Measurements from ENCODE around the gene TEKT5. TPM values are rescaled to one million over a fixed set of nuclear protein-coding genes. Genes with fewer than 3 reads are reported as not detected.

TEKT5 gene
- polyA plus RNA-seq, 3 donors, result 0.16 TPM; not detected in 2

GRCh38 chr16:10683170-10683569, 11.6 kb downstream of the TEKT5 start:
- H4K20me1 ChIP-seq (ENCODE audit: insufficient read depth, low read length), result no peaks in the 10 kb centered on the region
- no peaks in the 10 kb centered on the region for H3K4me1 ChIP-seq (ENCODE audit: control insufficient read depth in 1 of 2, insufficient read depth in 2 of 2, low read length in 2 of 2)
- H3K4me2 ChIP-seq (replicated peaks; ENCODE audit: extremely low read depth, low read length, poor library complexity, severe bottlenecking), result no peak overlapping the region
- Mint-ChIP-seq H3K4me1 (no peaks in the 10 kb centered on the region), H3K4me3 (no peak overlapping the region), H3K27ac (no peak overlapping the region), H3K36me3 (no peaks in the 10 kb centered on the region), H3K9me3 (peaks cover 0 to 1% (median 0%) of the 10 kb centered on the region in 7 donors), H3K27me3 (ENCODE audit: low read depth in 3 of 3) (peaks cover 0 to 13% (median 4%) of the 10 kb centered on the region in 3 donors)
- no peak overlapping the region for H3K9ac ChIP-seq (ENCODE audit: insufficient read depth, low read length, poor library complexity, severe bottlenecking)
- H3K27ac ChIP-seq (ENCODE audit: low read depth in 1 of 2, low read length in 2 of 2), result no peak overlapping the region
- no peak for DNase-seq
- no peak overlapping the region for H3K4me3 ChIP-seq (replicated peaks in 1 of 3; ENCODE audit: low read depth in 2 of 3, low read length in 3 of 3)
- intact Hi-C loops (cut with micrococcal nuclease), result no loop called here
- 72% methylated on average over 4 of the region's 8 CpGs for WGBS (ENCODE audit: insufficient coverage)
- H3K9me3 ChIP-seq (replicated peaks in 1 of 2; ENCODE audit: control insufficient read depth in 1 of 2, insufficient read depth in 1 of 2, low read length in 2 of 2), result no peaks in the 10 kb centered on the region
- no peaks in the 10 kb centered on the region for H3K27me3 ChIP-seq (ENCODE audit: control insufficient read depth in 2 of 2, insufficient read depth in 2 of 2, low read length in 2 of 2)
- TF ChIP-seq CTCF (IDR thresholded peaks at IDR 0.05), result no peak
- no peaks in the 10 kb centered on the region for H3K36me3 ChIP-seq (replicated peaks in 1 of 2; ENCODE audit: control insufficient read depth in 1 of 2, insufficient read depth in 2 of 2, low read length in 2 of 2)
- no peaks in the 10 kb centered on the region for H3K79me2 ChIP-seq (ENCODE audit: insufficient read depth, low read length)
- H2AFZ ChIP-seq (ENCODE audit: insufficient read depth, low read depth, low read length, poor library complexity, severe bottlenecking), result no peak overlapping the region

- intact Hi-C loops (cut with micrococcal nuclease), result no loop called here
- Mint-ChIP-seq H3K4me3 (no peak overlapping the region), H3K9me3 (peaks cover 0 to 1% (median 0%) of the 10 kb centered on the region in 7 donors), H3K36me3 (no peaks in the 10 kb centered on the region), H3K4me1 (no peaks in the 10 kb centered on the region), H3K27ac (no peak overlapping the region), H3K27me3 (ENCODE audit: low read depth in 3 of 3) (peaks cover 0 to 13% (median 6%) of the 10 kb centered on the region in 3 donors)
- no peaks in the 10 kb centered on the region for H3K36me3 ChIP-seq (replicated peaks in 1 of 2; ENCODE audit: control insufficient read depth in 1 of 2, insufficient read depth in 2 of 2, low read length in 2 of 2)
- H4K20me1 ChIP-seq (ENCODE audit: insufficient read depth, low read length), result no peaks in the 10 kb centered on the region
- no peak for TF ChIP-seq CTCF (IDR thresholded peaks at IDR 0.05)
- no peaks in the 10 kb centered on the region for H3K4me1 ChIP-seq (ENCODE audit: control insufficient read depth in 1 of 2, insufficient read depth in 2 of 2, low read length in 2 of 2)
- no peak overlapping the region for H3K4me2 ChIP-seq (replicated peaks; ENCODE audit: extremely low read depth, low read length, poor library complexity, severe bottlenecking)
- no peak overlapping the region for H3K9ac ChIP-seq (ENCODE audit: insufficient read depth, low read length, poor library complexity, severe bottlenecking)
- no CpG with 5 or more reads among the region's 7 CpGs for WGBS (ENCODE audit: insufficient coverage)
- H3K4me3 ChIP-seq (replicated peaks in 1 of 3; ENCODE audit: low read depth in 2 of 3, low read length in 3 of 3), result no peak overlapping the region
- no peak for DNase-seq
- no peaks in the 10 kb centered on the region for H3K27me3 ChIP-seq (ENCODE audit: control insufficient read depth in 2 of 2, insufficient read depth in 2 of 2, low read length in 2 of 2)
- H3K9me3 ChIP-seq (replicated peaks in 1 of 2; ENCODE audit: control insufficient read depth in 1 of 2, insufficient read depth in 1 of 2, low read length in 2 of 2), result no peaks in the 10 kb centered on the region
- no peak overlapping the region for H3K27ac ChIP-seq (ENCODE audit: low read depth in 1 of 2, low read length in 2 of 2)
- no peaks in the 10 kb centered on the region for H3K79me2 ChIP-seq (ENCODE audit: insufficient read depth, low read length)
- no peak overlapping the region for H2AFZ ChIP-seq (ENCODE audit: insufficient read depth, low read depth, low read length, poor library complexity, severe bottlenecking)
Measured at GRCh38 chr16:10682604-10683003, 12.1 kb downstream of the TEKT5 start.
